Mammary epithelial cell (primary cell): ENCODE results near the gene TAF5L.

Experiments
- CTCF ChIP-seq, 2 donors: IDR thresholded peaks in 1 of 2; conservative IDR thresholded peaks in 1 of 2; 2 replicates each; pipeline ENCODE4 v1.5.1; 2011 to 2012; ENCODE audit warnings: inconsistent platforms in 2 of 2, low read length in 2 of 2, mild to moderate bottlenecking in 2 of 2, control low read depth in 1 of 2, low read depth in 1 of 2; ENCODE audit not compliant: insufficient read depth in 1 of 2; ENCODE audit errors: extremely low read depth in 1 of 2
- EZH2 ChIP-seq: IDR thresholded peaks from 2 replicates; pipeline ENCODE4 v1.6.1; 2012; ENCODE audit warnings: low read length, inconsistent platforms, borderline replicate concordance

- no peak for TF ChIP-seq CTCF (conservative IDR thresholded peaks at IDR 0.05 in 1 of 2, IDR thresholded peaks at IDR 0.05 in 1 of 2; ENCODE audit: extremely low read depth in 1 of 2, insufficient read depth in 1 of 2, low read depth in 1 of 2, low read length in 2 of 2)
- no peak for TF ChIP-seq EZH2
These were observed 629 bp downstream of the TAF5L start for GRCh38 chr1:229625071-229625914.
